ENCODE data around the gene CACNB2.

- no peak for TF ChIP-seq POLR2A (IDR thresholded peaks at IDR 0.05; ENCODE audit: low read length)
- no peak for TF ChIP-seq GATA1 (IDR thresholded peaks at IDR 0.05; ENCODE audit: low read depth, low read length)
These were observed 194.1 kb downstream of the CACNB2 start for GRCh38 chr10:18334116-18334867.
